ENCODE results near the gene ZNF598. TPM values are rescaled to one million over a fixed set of nuclear protein-coding genes. Genes with fewer than 3 reads are reported as not detected.

Gene ZNF598
- total and polyA plus RNA-seq, 2 experiments from 2014 or later: 8.5 to 48.6 TPM

- Histone ChIP-seq H4K20me1 (replicated peaks; ENCODE audit: insufficient read depth) (peaks cover 7% of the 10 kb centered on the region), H3K9me2 (ENCODE audit: insufficient read depth) (no peaks in the 10 kb centered on the region), H3K27me3 (ENCODE audit: insufficient read depth) (no peaks in the 10 kb centered on the region), H3F3A (replicated peaks; ENCODE audit: low read depth) (peaks cover 24% of the 10 kb centered on the region; the same call in 1 of the 2 replicates), H3K4me3 (no peak overlapping the region), H3K79me2 (replicated peaks; ENCODE audit: insufficient read depth) (peaks cover 6% of the 10 kb centered on the region; the same call in 1 of the 2 replicates), H3K4me2 (no peak overlapping the region), H3K27ac (ENCODE audit: low read depth) (no peak overlapping the region), H3K4me1 (ENCODE audit: insufficient read depth) (peaks cover 8% of the 10 kb centered on the region; the same call in 1 of the 2 replicates), H3K36me3 (ENCODE audit: insufficient read depth) (no peaks in the 10 kb centered on the region; the same call in 1 of the 2 replicates), H2AFZ (no peak overlapping the region)
- no peak for DNase-seq (ENCODE audit: low spot score)
- no peak for ATAC-seq
- Mint-ChIP-seq H3K4me3 (no peak overlapping the region), H3K27me3 (ENCODE audit: insufficient read depth, low read depth, poor library complexity) (peaks cover 4% of the 10 kb centered on the region), H3K4me1 (peaks cover 7% of the 10 kb centered on the region), H3K36me3 (ENCODE audit: low read depth) (peaks cover 31% of the 10 kb centered on the region), H3K9me3 (no peaks in the 10 kb centered on the region), H3K27ac (no peak overlapping the region)
- TF ChIP-seq CTCF (conservative IDR thresholded peaks at IDR 0.05; ENCODE audit: low read depth in 2 of 2): no peak
- TF ChIP-seq CREB1 (CRISPR knock-in tag; IDR thresholded peaks at IDR 0.05; ENCODE audit: low read depth): no peak
- TF ChIP-seq NANOG (IDR thresholded peaks at IDR 0.05; ENCODE audit: borderline replicate concordance): no peak
- TF ChIP-seq EZH2phosphoT487 (IDR thresholded peaks at IDR 0.05; ENCODE audit: unreplicated experiment): no peak
- no peak for TF ChIP-seq POLR2AphosphoS5 (IDR thresholded peaks at IDR 0.05; ENCODE audit: low read depth)
Measured at GRCh38 chr16:1999866-2000514, 9.6 kb downstream of the ZNF598 start.

- Mint-ChIP-seq H3K9me3 (no peaks in the 10 kb centered on the region), H3K27me3 (ENCODE audit: insufficient read depth, low read depth, poor library complexity) (peaks cover 3% of the 10 kb centered on the region), H3K36me3 (ENCODE audit: low read depth) (peaks cover 31% of the 10 kb centered on the region), H3K4me3 (no peak overlapping the region), H3K4me1 (no peaks in the 10 kb centered on the region; the same call in 1 of the 3 replicates), H3K27ac (no peak overlapping the region)
- Histone ChIP-seq H4K20me1 (replicated peaks; ENCODE audit: insufficient read depth) (peaks cover 2% of the 10 kb centered on the region), H3K4me2 (no peak overlapping the region), H3K27me3 (ENCODE audit: insufficient read depth) (no peaks in the 10 kb centered on the region), H3K4me3 (no peak overlapping the region), H3K79me2 (replicated peaks; ENCODE audit: insufficient read depth) (peaks cover 6% of the 10 kb centered on the region; the same call in 1 of the 2 replicates), H3K4me1 (ENCODE audit: insufficient read depth) (peaks cover 1% of the 10 kb centered on the region; the same call in 1 of the 2 replicates), H3K36me3 (ENCODE audit: insufficient read depth) (no peaks in the 10 kb centered on the region; the same call in 1 of the 2 replicates), H3K27ac (ENCODE audit: low read depth) (no peak overlapping the region), H3K9me2 (ENCODE audit: insufficient read depth) (no peaks in the 10 kb centered on the region), H3F3A (replicated peaks; ENCODE audit: low read depth) (peaks cover 15% of the 10 kb centered on the region; the same call in 1 of the 2 replicates), H2AFZ (no peak overlapping the region)
- DNase-seq (ENCODE audit: low spot score) (no peak), ATAC-seq (no peak)
- TF ChIP-seq ZNF331 (CRISPR knock-in tag; IDR thresholded peaks at IDR 0.05; ENCODE audit: low read depth): no peak
- TF ChIP-seq REST (IDR thresholded peaks at IDR 0.05; ENCODE audit: unreplicated experiment): no peak
- TF ChIP-seq JUNB (IDR thresholded peaks at IDR 0.05; ENCODE audit: unreplicated experiment): no peak
- no peak for TF ChIP-seq ZNF114 (CRISPR knock-in tag; IDR thresholded peaks at IDR 0.05)
- no peak for TF ChIP-seq CTCF (conservative IDR thresholded peaks at IDR 0.05; ENCODE audit: low read depth in 2 of 2)
- TF ChIP-seq STAT1 (IDR thresholded peaks at IDR 0.05; ENCODE audit: unreplicated experiment): no peak
- no peak for TF ChIP-seq CREB1 (CRISPR knock-in tag; IDR thresholded peaks at IDR 0.05; ENCODE audit: low read depth)
- no peak for TF ChIP-seq EZH2 (IDR thresholded peaks at IDR 0.05; ENCODE audit: low read depth, unreplicated experiment)
Measured at GRCh38 chr16:1998852-1999801, 10.5 kb downstream of the ZNF598 start.

Measured in GM23338 (cell line).